Activated T-cell treated with anti-CD3 and anti-CD28 coated beads for 4 hours (primary cell): ENCODE measurements around the gene RASAL3.

Experiments used
- DNase-seq: peaks from one replicate; pipeline ENCODE4 v3.0.0-alpha.2; 2020

Gene RASAL3

DNA sequence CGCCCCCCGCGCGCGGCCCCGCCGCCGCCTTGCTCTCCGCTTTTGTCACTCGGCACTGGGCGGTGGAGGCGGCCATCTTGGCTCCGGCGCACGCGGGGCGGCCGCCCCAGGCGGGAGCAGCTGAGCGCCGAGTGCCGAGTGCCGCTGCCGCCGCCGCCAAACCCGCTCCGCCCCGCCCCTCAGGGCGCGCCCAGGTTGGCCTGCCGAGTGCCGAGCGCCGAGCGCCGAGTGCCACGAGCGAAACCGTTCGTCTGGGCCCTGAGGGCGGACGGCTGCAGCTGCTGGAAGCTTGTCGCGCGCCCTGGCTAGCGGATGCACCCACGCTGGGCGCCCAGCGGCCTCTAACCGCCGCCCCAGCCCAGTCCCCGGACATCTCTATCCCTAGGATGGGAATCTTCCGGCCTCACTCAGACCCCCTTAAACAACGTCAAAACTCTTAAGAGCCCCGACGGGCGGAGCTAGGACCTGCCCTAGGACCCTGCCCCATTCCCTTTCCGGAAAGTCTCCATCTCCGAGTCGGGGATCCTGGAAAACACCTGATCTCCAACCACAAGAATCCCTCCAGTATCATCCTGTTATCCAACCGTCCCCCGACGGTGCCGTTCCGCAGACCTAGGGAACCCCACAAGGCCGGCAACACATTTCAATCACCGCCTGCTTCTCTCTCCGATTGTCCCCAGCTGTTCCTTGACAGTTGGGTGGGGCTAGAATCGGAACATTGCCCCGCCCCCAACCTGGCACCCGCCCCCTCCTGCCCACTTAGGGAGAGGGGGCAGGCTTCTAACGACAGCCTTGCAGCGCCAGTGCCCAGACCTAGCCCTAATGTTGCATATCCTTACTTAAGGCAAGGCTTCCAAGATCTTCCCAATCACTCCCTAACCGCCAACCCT, 31.5 kb downstream of the RASAL3 start:
- peak; percentile 85 for DNase-seq

DNA sequence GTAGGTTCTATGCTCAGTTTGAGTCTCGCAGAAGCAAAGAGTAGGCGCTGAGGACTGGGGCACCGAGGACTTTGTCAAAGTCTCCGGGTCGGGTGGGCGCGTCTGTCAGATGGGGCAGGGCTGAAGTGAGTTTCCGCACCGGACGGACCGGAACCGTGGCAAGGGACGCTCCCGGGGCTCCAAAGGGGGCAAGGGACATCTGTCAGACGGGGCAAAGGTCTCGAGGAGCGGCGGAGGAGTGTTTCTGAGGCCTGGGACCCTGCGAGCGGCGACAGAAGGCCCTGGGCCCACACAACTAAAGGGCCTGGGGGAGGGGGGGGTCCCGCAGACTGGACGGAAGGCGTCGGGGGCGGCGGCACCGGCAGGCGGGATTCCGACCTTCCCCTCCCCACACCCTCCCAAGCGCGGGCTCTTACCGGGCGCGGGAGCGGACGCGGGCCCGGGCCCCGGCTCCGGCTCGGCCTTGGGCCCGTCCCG, 32.3 kb downstream of the RASAL3 start:
- DNase-seq = no peak

DNA sequence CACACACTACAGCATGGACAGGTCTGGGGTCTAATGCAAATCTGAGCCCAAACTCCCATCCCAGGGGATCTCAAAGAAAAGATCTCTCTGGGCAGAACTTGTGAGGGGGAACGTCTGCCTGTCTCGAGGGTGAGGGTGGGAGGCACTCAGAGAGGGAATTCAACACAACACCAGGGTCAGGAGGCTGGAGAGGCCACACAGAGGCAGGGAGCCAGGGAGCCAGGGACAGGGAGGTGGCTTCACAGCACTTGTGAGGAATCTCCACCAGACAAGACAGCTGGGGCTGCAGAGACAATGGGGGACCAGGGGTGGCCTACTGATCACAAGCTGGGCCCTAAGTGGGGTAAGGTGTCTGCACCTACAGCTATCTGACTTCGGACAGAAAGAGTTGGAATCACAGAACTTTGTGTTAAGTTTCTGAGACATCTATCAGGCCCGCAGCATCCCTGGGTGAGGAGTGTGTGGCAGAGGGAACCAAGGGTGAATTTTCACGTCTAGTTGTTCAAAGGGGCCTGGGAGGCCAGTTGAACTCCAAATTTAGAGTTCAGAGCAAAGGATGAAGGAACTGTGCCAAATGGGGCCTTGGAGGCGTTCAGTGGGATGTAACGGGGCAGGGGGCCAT, 32.8 kb downstream of the RASAL3 start:
- DNase-seq = no peak

DNA sequence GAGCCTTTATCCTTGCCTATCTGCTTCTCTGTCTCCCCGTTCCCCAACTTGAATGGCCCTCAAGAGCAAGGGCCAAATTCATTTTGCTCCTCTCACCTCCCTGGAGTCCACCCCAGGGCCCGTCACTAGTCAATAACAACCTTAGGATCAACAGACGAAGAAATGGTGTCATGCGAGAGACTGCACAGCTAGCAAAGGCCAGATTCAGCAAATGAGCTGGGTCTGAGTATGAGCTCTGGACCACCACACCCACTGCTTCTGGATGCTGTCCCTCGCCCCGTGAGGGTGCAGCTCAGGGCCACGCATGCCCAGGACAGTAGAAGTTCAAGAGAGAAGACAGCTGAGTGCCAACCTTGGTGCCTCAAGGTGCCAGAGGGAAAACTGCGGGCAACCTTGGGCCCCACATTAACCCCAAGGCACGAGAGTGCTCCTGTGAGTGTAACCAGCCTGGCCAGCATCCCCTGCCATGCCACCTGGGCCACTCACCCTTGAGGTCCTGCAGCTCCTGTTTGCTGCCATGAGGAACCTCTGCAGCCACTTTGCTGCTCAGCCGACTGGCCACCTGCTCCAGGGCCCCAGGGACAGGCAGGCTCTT, 33.7 kb downstream of the RASAL3 start:
- DNase-seq = no peak

DNA sequence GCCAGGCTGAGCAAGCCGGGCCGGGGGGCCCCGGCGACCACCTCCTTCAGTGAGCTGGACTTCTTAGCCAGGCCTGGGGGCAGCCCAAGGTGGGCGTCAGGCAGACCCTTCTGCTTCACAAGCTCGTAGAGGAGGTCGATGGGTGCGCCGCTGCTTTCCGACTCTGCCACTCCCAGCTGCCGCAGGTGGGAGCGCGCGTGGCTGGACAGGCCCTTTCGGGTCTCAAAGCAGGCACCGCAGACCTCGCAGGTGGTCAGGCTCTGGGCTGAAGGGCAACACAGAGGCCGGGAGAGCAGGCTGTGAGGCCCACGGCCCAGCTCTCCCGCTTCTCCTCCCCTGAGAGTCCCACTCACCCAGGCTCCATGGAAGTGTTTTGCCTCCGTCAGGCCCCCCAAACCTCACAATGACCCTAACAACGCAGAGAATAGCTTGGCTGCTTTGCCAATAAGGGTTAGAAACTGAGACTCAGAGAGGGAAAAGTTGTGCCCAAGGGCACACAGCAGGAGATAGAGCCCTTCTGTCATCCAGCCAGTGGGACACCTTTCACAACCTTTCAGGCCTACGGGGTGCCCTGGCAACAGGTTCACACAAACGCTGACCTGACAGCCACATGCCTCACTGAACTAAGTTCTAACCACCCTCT, 34.4 kb downstream of the RASAL3 start:
- DNase-seq = no peak

DNA sequence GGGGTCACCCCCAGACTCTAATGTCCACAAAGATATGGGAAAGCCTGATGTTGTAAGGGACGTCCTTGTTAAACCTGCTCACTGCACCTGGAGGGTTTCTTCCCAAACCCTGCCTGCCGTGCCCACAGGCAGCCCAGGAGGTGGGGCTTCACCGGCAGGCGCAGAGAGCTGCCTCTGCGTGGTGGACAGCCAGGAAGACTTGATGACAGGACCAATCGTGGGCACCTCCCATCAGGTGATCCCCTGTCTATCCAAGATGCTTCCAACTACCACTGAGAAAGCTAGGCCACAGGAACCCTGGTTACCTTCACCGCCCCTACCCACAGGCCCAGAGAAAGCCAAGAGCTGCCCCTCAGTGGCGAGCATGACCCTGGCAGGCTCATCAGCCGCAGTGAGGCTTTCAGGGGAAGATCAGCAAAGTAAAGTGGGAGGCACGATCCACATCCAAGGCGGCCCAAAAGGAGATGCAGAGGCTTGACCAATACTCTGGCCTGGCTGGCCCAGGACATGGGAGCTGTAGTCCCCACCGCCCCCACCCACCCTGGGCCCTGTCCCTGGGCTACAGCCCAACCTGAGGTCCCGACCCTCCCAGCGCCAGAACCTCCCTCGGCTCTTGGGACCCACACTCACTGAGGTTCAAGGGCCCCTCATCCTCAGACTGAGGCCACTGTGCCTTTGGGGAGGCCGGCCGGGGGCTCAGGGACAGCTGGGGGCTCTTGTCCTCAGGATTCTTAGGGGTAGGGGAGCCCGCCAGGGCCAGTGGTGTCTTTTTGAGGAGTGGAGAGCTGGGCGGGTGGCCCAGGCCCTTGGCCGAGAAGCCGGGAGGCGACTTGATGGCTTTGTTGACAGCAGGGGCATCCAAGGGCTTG, 35.2 kb downstream of the RASAL3 start:
- DNase-seq = no peak

DNA sequence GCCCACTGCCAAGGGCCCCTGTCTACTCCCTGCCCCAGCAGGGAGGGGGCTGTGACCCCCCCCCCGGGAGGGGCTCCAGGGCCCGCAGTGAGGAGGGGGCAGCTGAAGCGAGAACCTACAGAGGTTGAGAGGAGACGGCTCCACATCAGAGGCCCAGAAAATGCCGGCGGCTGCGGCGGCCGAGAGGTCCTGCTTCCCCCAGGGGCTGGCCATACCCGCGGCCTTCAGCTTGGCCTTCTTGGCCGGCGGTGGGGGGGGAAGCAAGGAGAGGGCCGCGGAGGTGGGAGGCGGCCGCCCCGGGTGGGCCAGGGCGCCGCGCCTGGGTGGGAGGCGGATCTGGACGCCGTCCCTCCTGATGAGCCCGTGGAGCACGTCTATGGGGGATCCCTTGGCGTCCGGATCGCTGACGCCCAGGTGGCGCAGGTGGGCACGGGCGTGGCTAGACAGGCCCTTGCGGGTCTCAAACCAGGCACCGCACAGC, 36.3 kb downstream of the RASAL3 start:
- DNase-seq = no peak

DNA sequence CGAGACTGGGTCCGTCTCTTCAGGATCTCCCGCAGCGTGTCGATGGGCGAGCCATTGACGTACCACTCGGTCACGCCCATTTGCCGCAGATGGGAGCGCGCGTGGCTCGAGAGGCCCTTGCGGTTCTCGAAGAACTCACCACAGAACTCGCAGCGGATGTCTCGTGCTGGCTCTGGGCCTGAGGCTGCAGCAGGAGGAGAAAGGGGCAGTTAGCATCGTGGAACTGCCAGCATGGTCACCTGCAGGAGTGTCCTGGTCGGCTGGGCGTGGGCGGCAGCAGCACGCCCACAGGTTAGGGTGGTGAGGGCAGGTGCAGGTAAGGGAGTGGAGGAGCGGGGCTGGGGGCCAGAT, 37.0 kb downstream of the RASAL3 start:
- DNase-seq = no peak

DNA sequence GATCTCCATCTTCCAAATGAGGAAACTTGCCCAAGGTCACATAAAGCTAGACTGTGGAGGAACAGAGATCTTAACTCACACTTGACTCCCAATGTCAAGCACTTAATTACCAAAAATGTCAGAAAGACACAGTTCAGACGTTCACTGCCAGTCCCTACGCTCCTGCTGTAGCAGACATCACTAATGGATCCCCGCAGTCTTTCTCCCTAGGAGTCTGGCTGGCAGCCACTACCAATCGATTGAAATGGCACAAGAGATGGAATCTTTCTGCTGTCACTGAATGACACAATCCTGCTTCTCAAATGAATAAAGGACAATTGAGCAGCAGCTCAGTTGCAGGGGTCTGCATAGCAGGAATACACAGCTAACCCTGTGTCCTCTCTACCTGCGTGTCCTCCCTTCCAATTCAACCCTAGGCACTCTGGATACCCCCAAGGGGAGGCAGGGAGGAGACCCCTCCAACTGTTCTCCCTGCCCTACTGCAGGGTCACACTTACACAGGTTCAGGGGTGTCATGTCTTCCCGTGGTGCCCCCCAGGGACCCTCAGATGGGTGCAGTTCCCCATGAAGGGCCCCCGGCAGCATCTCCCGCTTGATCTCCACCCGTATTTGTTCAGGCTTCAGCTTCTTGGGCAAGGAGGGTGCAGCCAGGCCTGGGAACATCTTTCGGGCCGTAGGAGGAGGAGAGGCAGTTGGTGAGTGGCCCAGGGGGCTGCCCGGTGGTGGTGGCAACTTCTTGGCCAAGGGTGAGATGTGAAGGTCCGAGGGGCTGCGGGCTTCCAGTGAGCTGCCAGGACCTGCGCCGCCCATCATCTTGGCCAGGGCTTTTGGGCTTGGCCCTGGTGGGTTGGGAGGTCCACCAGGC, 37.6 kb downstream of the RASAL3 start:
- DNase-seq = no peak

DNA sequence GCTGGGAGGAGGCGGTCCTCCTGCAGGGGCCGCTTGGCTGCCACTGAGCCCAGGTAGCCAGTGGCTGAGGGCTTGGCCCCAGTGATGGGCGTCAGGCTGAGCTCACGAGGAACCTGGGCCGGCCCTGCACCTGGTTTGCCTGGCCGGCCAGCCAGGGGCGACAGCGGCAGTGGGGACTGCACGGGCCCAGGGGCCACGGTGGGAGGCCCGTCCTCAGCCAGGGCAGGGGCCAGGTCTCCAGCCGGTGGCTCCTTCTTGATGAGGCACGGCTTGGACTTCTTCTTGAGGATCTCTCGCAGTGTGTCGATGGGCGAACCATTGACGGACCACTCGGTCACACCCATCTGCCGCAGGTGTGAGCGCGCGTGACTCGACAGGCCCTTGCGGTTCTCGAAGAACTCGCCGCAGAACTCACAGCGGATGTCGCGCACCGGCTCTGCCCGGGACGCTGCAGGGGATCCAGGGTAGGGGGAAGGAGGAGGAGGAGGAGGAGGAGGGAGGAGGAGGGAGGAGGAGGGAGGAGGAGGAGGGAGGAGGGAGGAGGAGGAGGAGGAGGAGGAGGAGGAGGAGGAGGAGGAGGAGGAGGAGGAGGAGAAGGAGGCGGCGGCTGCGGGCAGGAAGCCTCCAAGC, 38.9 kb downstream of the RASAL3 start:
- DNase-seq = no peak

DNA sequence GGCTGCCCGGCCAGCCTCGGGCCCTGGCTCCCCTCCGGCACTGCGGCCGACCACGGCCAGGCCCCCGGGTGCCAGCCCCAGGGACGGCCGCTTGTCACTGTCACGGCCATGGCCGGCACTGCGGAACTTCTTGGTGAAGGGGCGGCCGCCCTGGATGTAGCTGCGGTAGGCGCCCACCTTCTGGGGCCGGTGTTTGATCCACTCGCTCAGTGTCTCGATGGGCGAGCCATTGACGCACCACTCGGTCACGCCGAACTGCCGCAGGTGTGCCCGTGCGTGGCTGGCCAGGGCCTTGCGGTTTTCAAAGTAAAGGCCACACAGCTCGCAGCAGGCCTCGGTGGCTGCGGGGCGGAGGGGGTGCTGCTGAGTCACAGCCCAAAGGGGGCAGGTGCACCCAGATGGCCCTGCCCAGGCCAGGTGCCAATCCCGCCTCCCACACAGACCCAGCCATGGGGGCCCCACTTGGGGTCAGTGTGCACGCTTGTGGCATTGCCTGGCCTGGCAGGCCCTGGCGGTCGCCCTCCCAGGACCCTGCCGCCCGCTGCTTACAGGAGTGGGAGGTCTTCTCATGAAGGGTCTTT, 39.6 kb downstream of the RASAL3 start:
- DNase-seq = no peak

DNA sequence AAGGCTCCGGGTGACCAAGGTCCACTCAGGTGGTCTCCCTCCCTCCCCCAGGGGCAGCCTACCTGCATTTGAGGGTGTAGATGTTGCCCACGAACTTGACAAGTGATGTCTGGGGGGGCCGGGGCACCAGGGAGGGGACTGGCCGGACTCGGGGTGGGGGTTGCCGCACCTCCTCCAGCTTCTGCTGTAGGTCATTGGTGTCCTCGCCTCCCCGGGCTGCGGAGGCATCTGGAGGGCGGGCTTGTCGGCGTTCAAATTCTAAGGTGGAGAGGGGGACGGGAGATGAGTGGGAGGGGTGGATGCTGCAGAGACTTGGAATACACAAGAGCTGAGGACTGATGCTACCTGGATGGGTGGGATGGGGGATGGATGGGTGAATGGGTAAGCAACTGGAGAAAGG, 40.2 kb downstream of the RASAL3 start:
- no peak for DNase-seq

DNA sequence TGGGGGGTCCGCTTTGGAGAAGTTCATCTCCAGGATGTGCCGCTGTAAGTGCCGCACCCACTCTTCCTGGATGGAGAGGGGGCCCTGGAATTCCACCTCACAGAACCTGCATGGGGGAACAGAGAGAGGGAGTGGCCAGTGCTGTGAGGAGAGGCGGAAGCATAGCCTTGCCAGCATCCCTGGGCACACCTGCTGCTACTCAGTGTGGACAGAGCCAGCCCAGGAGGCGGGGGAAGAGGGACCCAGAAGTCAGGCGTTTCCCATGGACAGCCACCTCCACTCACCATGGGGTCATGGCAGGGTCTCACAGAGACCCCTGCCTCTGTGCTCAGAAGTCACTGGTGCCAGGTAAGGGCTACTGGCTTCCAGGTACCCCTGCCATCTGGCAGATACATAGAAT, 41.2 kb downstream of the RASAL3 start:
- no peak for DNase-seq

DNA sequence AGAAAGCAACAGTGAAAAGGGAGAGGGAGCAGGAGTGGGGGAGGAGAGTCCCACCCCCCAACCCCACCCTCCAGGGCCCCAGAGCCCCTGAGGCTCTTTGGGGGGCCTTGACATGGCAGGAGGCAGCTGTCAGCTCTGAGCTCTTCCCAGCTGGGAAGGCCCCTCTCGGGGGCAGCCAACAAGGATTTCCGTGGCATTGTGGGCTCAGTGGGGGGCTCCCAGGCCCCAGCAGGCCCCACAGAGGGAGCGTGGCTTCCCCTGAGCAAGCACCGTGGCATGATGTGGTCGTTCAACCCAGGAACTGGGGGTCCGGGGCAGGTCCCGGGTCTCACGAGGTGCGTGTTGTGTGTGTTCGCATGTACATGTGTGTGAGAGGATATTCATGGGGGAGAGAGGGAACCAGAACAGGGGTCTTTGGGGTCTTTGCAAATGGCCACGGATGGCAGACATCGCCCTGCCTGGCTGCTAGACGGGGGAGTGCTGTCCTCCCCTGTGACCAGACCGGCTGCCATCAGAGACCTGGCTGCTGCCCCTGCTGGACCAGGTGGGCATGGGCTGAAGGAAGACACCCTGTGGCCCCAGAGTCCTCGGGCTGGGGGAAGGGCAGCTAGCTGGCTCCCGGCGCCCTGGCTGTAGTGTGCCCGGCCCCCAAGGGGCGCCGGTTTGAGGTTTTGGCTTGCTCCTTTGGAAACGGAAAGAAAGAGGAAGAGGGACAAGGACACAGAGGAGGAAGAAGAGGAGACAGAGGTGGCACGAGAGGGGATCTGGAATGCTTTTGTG, 41.9 kb downstream of the RASAL3 start:
- no peak for DNase-seq

DNA sequence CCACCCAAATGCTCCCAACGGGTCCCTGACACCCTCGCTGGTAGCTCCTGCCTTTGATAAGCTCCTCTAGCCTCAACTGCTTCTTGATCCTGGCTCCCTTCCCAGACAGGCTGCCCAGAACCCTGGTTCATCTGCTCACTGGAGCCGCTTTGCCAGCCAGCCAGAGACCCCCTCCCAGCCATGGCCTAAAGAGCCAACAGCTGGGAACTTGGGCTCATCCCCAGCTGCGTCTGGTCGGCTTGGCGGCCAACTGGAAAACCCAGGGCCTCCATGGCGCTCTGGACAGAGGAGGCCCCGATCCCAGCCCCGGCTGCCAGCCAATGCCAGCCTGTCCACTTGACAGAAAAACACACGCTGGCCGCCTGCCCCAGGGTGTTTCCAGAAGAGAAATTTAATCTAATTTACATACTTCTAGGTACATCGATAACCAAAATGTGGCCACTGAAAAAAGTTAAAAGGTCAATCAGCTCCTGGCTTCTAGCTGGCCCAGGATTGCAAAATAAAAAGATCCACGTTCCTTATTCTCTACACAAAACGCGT, 42.6 kb downstream of the RASAL3 start:
- DNase-seq = no peak

DNA sequence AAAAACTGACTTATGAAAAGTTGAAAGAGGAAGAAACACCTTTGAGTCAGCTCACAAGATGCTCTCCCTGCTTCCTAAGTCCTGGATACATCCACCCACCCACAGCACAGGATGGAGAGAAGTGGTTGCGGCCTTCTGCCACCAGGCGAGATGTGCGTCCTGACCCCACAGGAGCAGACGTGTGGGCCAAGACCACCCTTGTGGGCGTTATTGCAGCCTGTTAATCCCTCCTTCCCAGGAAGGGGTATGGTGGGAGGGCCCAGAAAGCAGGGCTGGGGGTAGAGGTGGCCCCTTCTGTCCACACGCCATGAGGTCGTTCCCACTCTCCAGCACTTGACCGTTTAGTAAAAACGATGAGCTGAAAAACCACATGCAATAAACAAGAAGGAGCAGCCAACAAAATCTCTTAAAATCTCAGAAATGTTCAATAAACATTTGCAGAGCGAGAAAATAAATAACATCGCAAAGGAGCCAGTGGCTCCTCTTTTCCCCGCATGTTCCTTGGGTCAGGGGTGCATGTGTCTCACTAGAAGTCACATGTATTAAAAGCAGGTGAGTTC, 43.1 kb downstream of the RASAL3 start:
- DNase-seq = no peak

DNA sequence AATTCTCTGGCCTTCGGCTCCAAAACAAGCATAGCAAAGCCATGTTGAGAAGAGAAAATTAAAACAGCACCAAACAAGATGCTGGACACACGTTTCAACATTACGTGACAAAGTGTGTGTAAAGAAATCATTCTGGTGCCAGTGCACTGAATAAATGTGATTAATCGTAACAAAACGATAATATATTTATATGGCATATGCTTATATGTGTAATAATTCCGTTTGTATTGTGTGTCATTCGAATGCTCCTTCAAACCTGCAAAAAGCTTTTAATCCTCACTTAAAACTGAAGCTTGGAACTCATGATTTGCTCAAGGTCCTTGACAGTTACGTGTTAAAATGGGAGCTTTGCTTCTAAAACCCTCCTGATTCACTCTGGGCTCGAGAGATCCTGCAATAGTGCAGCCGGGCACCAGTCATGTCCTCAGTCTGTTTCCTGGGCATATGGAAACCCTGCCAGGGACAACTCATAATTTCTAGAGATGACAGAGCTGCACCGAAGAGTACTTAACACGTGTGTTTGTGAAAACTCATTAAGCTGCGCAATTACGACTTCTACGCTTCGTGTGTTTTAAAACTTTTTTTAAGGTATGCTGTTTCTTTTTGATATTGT, 44.8 kb downstream of the RASAL3 start:
- no peak for DNase-seq

DNA sequence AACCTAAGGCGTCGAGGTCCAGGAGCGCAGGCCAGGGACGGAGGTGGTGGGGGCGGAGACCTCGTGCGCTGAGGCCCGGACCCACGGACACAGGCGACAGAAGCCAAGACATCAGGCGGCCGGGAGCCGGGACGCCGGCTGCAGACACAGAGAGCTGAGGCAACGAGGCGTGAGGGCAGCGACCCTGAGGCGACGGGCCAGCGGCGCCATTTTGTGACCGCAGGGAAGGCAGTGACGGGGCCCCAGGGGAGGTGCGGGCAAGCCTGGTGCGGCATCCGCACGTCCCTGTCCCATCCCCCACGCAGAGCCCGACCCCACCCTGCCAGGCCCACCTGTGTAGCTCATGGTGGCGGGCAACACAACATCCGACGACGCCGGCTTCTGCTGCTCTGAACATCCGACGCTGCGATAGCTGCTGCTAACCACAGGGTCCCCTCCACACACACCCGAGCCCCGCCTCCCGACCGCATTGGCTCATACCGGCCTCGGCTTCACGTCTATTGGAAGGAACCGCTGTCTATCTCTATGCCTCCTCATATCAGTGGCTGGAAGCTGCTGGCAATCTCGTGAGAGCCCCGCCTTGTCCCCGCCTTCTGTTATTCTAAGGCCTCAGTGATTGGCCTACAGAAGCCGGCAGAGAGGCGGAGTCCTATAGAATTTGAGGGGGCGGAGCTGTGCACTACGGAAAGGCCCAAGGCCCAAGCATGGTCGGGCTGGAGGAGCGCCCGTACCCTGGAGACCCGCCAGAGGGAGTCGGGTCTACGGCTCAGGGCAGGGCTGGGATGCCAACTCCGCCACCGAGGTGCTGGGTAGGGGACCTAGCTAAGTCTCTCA, 45.5 kb downstream of the RASAL3 start, which contains the start of gene AKAP8L:
Gene AKAP8L (minus strand): TSS at position 410 of the 834 bp plus-strand sequence. CDS start 65 bp downstream, at position 345.
- peak; percentile 95 for DNase-seq
